Parathyroid adenoma (tissue), 2 donors: ENCODE results near the gene FBXO21.

ENCODE experiments used
- H2AFZ ChIP-seq: fragments of 300-600 bp; sonication (generic); one replicate; pipeline ENCODE4 v1.7.0; 2017; ENCODE audit warnings: antibody characterized with exemption, mild to moderate bottlenecking
- H3K27ac ChIP-seq: fragments of 300-600 bp; sonication (generic); one replicate; pipeline ENCODE4 v1.7.0; 2017
- H3K27me3 ChIP-seq: fragments of 300-600 bp; sonication (generic); one replicate; pipeline ENCODE4 v1.7.0; 2017; ENCODE audit warnings: low read length; ENCODE audit not compliant: control insufficient read depth, insufficient read depth
- H3K36me3 ChIP-seq: fragments of 300-600 bp; sonication (generic); one replicate; pipeline ENCODE4 v1.7.0; 2017; ENCODE audit warnings: low read length; ENCODE audit not compliant: control insufficient read depth, insufficient read depth
- H3K4me1 ChIP-seq: fragments of 300-600 bp; sonication (generic); one replicate; pipeline ENCODE4 v1.7.0; 2017; ENCODE audit warnings: control low read depth
- H3K4me2 ChIP-seq: fragments of 300-600 bp; sonication (generic); one replicate; pipeline ENCODE4 v1.7.0; 2017; ENCODE audit warnings: low read length
- H3K4me3 ChIP-seq: fragments of 300-600 bp; sonication (generic); one replicate; pipeline ENCODE4 v1.7.0; 2017; ENCODE audit warnings: low read depth, low read length
- H3K79me2 ChIP-seq: fragments of 300-600 bp; sonication (generic); one replicate; pipeline ENCODE4 v1.7.0; 2017; ENCODE audit warnings: control low read depth
- H3K9ac ChIP-seq: fragments of 300-600 bp; sonication (generic); one replicate; pipeline ENCODE4 v1.7.0; 2017; ENCODE audit warnings: mild to moderate bottlenecking
- H3K9me3 ChIP-seq: fragments of 300-600 bp; sonication (generic); one replicate; pipeline ENCODE4 v1.7.0; 2017; ENCODE audit warnings: low read length; ENCODE audit not compliant: control insufficient read depth
- CTCF ChIP-seq: fragments of 300-600 bp; sonication (generic); IDR thresholded peaks from one replicate; pipeline ENCODE4 v1.7.0; 2017; ENCODE audit warnings: antibody characterized with exemption, mild to moderate bottlenecking
- donor health status: primary hyperparathyroidism.

FBXO21 gene

GRCh38 chr12:117162167-117162539 lies 28.1 kb downstream of the FBXO21 start:
- H3K36me3 ChIP-seq = no peaks in the 10 kb centered on the region
- H3K79me2 ChIP-seq = no peaks in the 10 kb centered on the region
- H3K27me3 ChIP-seq = no peaks in the 10 kb centered on the region
- H3K4me2 ChIP-seq = no peak overlapping the region
- no peak overlapping the region for H3K9ac ChIP-seq
- no peaks in the 10 kb centered on the region for H3K9me3 ChIP-seq
- TF ChIP-seq CTCF = no peak
- no peak overlapping the region for H3K27ac ChIP-seq
- no peak overlapping the region for H3K4me3 ChIP-seq
- H2AFZ ChIP-seq = no peak overlapping the region
- H3K4me1 ChIP-seq = no peaks in the 10 kb centered on the region

GRCh38 chr12:117161460-117162166 lies 28.7 kb downstream of the FBXO21 start:
- H3K4me3 ChIP-seq = no peak overlapping the region
- no peaks in the 10 kb centered on the region for H3K36me3 ChIP-seq
- TF ChIP-seq CTCF = no peak
- H3K4me1 ChIP-seq = no peaks in the 10 kb centered on the region
- no peaks in the 10 kb centered on the region for H3K9me3 ChIP-seq
- H3K9ac ChIP-seq = no peak overlapping the region
- H3K4me2 ChIP-seq = no peak overlapping the region
- no peak overlapping the region for H2AFZ ChIP-seq
- no peak overlapping the region for H3K27ac ChIP-seq
- no peaks in the 10 kb centered on the region for H3K79me2 ChIP-seq
- no peaks in the 10 kb centered on the region for H3K27me3 ChIP-seq

- Histone ChIP-seq H3K4me2 (no peak overlapping the region), H3K36me3 (no peaks in the 10 kb centered on the region), H3K79me2 (no peaks in the 10 kb centered on the region), H2AFZ (no peak overlapping the region), H3K27me3 (no peaks in the 10 kb centered on the region), H3K27ac (no peak overlapping the region), H3K4me1 (no peaks in the 10 kb centered on the region), H3K9me3 (no peaks in the 10 kb centered on the region), H3K9ac (no peak overlapping the region), H3K4me3 (no peak overlapping the region)
- TF ChIP-seq CTCF = no peak
Observed at GRCh38 chr12:117159674-117160073, 30.6 kb downstream of the FBXO21 start.

GRCh38 chr12:117158911-117159553 lies 31.2 kb downstream of the FBXO21 start:
- no peaks in the 10 kb centered on the region for H3K36me3 ChIP-seq
- H3K4me3 ChIP-seq = no peak overlapping the region
- no peaks in the 10 kb centered on the region for H3K9me3 ChIP-seq
- H3K79me2 ChIP-seq = no peaks in the 10 kb centered on the region
- no peaks in the 10 kb centered on the region for H3K27me3 ChIP-seq
- H3K4me2 ChIP-seq = no peak overlapping the region
- TF ChIP-seq CTCF = no peak
- H3K9ac ChIP-seq = no peak overlapping the region
- H2AFZ ChIP-seq = no peak overlapping the region
- no peaks in the 10 kb centered on the region for H3K4me1 ChIP-seq
- no peak overlapping the region for H3K27ac ChIP-seq

- Histone ChIP-seq H3K27ac (no peak overlapping the region), H3K36me3 (no peaks in the 10 kb centered on the region), H3K4me3 (no peak overlapping the region), H3K79me2 (no peaks in the 10 kb centered on the region), H3K4me2 (no peak overlapping the region), H3K9me3 (no peaks in the 10 kb centered on the region), H3K27me3 (no peaks in the 10 kb centered on the region), H3K9ac (no peak overlapping the region), H3K4me1 (no peaks in the 10 kb centered on the region), H2AFZ (no peak overlapping the region)
- TF ChIP-seq CTCF = no peak
Observed at GRCh38 chr12:117158096-117158495, 32.2 kb downstream of the FBXO21 start.
